Activated naive CD4-positive, alpha-beta T cell treated with anti-CD3 and anti-CD28 coated beads, Interleukin-2, amount 50 U/mL, for 72 hours (primary cell): ENCODE data around the gene MTG2. TPM values are rescaled to one million over a fixed set of nuclear protein-coding genes. Genes with fewer than 3 reads are reported as not detected.
"Not testable (repeated sequence)": the region's sequence is repeated elsewhere in the genome, so short reads cannot be mapped to it uniquely, and the experiment has no call there.

Experiments used
- ATAC-seq, 2 donors: fragments of 150-1000 bp; cut with Tn5 transposase; 2 replicates each; pipeline ENCODE4 v1.10.0; 2021; ENCODE audit warnings: mild to moderate bottlenecking in 2 of 2, moderate library complexity in 2 of 2
- DNase-seq, 2 donors: peaks; one replicate each; pipeline ENCODE4 v3.0.0; 2021 to 2022; ENCODE audit warnings: low spot score in 2 of 2
- H3K27ac Mint-ChIP-seq, 2 donors: one replicate each; pipeline ENCODE4 v1.8.0; 2022; ENCODE audit warnings: mild to moderate bottlenecking in 2 of 2, mixed read lengths in 2 of 2
- H3K36me3 Mint-ChIP-seq, 2 donors: one replicate each; pipeline ENCODE4 v1.8.0; 2022; ENCODE audit warnings: mixed read lengths in 2 of 2
- H3K9me3 Mint-ChIP-seq, 2 donors: one replicate each; pipeline ENCODE4 v1.8.0; 2022; ENCODE audit warnings: mixed read lengths in 2 of 2
- total RNA-seq, 2 donors: library from RNA; stranded (reverse); gene quantifications; one replicate each; pipeline ENCODE4 v1.2.3, GENCODE V29; 2022

MTG2 gene
- total RNA-seq, 2 donors from 2014 or later: 33.9 to 39.5 TPM

GRCh38 chr20:62142252-62143080, 40.4 kb upstream of the MTG2 start:
- peaks cover 16 to 42% of the 10 kb centered on the region in 2 donors for H3K36me3 Mint-ChIP-seq
- peak overlapping the region; percentile 91 to 97 for H3K27ac Mint-ChIP-seq
- no peaks in the 10 kb centered on the region for H3K9me3 Mint-ChIP-seq
- DNase-seq: peak in 1 of 2 donors; percentile 21
- ATAC-seq: peak in 1 of 2 donors; percentile 2

- Mint-ChIP-seq H3K27ac (peak within 1 kb of the TSS; percentile 91 to 97), H3K36me3 (peaks cover 16 to 33% of the 10 kb centered on the region in 2 donors)
- ATAC-seq: peak; percentile 77 to 88
Observed at GRCh38 chr20:62143081-62143956, 39.5 kb upstream of the MTG2 start, which contains the start of the genes PSMA7 and SS18L1. Gene PSMA7 (minus strand): TSS chr20:62143394. CDS start chr20:62143303, 91 bp downstream. Gene SS18L1 (plus strand): TSS chr20:62143769. CDS start chr20:62143821, 52 bp downstream.

GRCh38 chr20:62143957-62144825, 38.6 kb upstream of the MTG2 start:
- DNase-seq: peak; percentile 74 to 80
- peak; percentile 49 to 53 for ATAC-seq
- H3K27ac Mint-ChIP-seq: peak overlapping the region; percentile 76 to 90
- H3K9me3 Mint-ChIP-seq: no peaks in the 10 kb centered on the region
- H3K36me3 Mint-ChIP-seq: peaks cover 16 to 33% of the 10 kb centered on the region in 2 donors

More at GRCh38 chr20:62143081-62143956, 39.5 kb upstream of the MTG2 start, which contains the start of the genes PSMA7 and SS18L1:
- peak; percentile 83 to 87 for DNase-seq
- H3K9me3 Mint-ChIP-seq: no peaks in the 10 kb centered on the region

- ATAC-seq (no peak), DNase-seq (no peak)
- Mint-ChIP-seq H3K9me3 (no peaks in the 10 kb centered on the region), H3K27ac (no peak overlapping the region), H3K36me3 (peaks cover 9 to 26% of the 10 kb centered on the region in 2 donors)
Observed at GRCh38 chr20:62145688-62146018, 37.2 kb upstream of the MTG2 start.

- Mint-ChIP-seq H3K36me3 (peaks cover 6 to 22% of the 10 kb centered on the region in 2 donors), H3K27ac (no peak overlapping the region), H3K9me3 (no peaks in the 10 kb centered on the region)
- ATAC-seq (no peak), DNase-seq (no peak)
Observed at GRCh38 chr20:62146019-62146755, 36.6 kb upstream of the MTG2 start.

GRCh38 chr20:62147125-62147524, 35.7 kb upstream of the MTG2 start:
- no peak for DNase-seq
- no peak for ATAC-seq
- Mint-ChIP-seq H3K9me3 (no peaks in the 10 kb centered on the region), H3K36me3 (peaks cover 7 to 13% of the 10 kb centered on the region in 2 donors), H3K27ac (no peak overlapping the region)

GRCh38 chr20:62147528-62147927, 35.3 kb upstream of the MTG2 start:
- Mint-ChIP-seq H3K27ac (no peak overlapping the region), H3K9me3 (no peaks in the 10 kb centered on the region), H3K36me3 (peaks cover 8 to 11% of the 10 kb centered on the region in 2 donors)
- ATAC-seq (no peak), DNase-seq (no peak)

- not testable (repeated sequence) for ATAC-seq, DNase-seq, H3K9me3 Mint-ChIP-seq, H3K27ac Mint-ChIP-seq
- H3K36me3 Mint-ChIP-seq: peaks cover 11 to 17% of the 10 kb centered on the region in 2 donors
Observed at GRCh38 chr20:62148383-62148782, 34.4 kb upstream of the MTG2 start.

GRCh38 chr20:62148908-62149314, 33.9 kb upstream of the MTG2 start:
- H3K27ac Mint-ChIP-seq: no peak overlapping the region
- ATAC-seq: no peak
- peaks cover 16 to 22% of the 10 kb centered on the region in 2 donors for H3K36me3 Mint-ChIP-seq
- H3K9me3 Mint-ChIP-seq: peaks cover 0 to 4% of the 10 kb centered on the region in 2 donors
- no peak for DNase-seq

GRCh38 chr20:62149532-62150309, 33.1 kb upstream of the MTG2 start:
- H3K27ac Mint-ChIP-seq: no peak overlapping the region
- ATAC-seq (no peak), DNase-seq (no peak)
- peaks cover 13 to 30% of the 10 kb centered on the region in 2 donors for H3K36me3 Mint-ChIP-seq
- H3K9me3 Mint-ChIP-seq: peaks cover 0 to 4% of the 10 kb centered on the region in 2 donors

GRCh38 chr20:62150310-62150575, 32.6 kb upstream of the MTG2 start:
- DNase-seq (no peak), ATAC-seq (no peak)
- peaks cover 10 to 34% of the 10 kb centered on the region in 2 donors for H3K36me3 Mint-ChIP-seq
- no peak overlapping the region for H3K27ac Mint-ChIP-seq
- peaks cover 0 to 4% of the 10 kb centered on the region in 2 donors for H3K9me3 Mint-ChIP-seq

GRCh38 chr20:62151225-62151624, 31.6 kb upstream of the MTG2 start:
- no peak for DNase-seq
- no peak overlapping the region for H3K27ac Mint-ChIP-seq

GRCh38 chr20:62151835-62152364, 30.9 kb upstream of the MTG2 start:
- peaks cover 0 to 4% of the 10 kb centered on the region in 2 donors for H3K9me3 Mint-ChIP-seq
- no peak for DNase-seq
- ATAC-seq: no peak
- H3K27ac Mint-ChIP-seq: no peak overlapping the region
- peaks cover 8 to 34% of the 10 kb centered on the region in 2 donors for H3K36me3 Mint-ChIP-seq

More at GRCh38 chr20:62151225-62151624, 31.6 kb upstream of the MTG2 start:
- Mint-ChIP-seq H3K9me3 (peaks cover 0 to 4% of the 10 kb centered on the region in 2 donors), H3K36me3 (peaks cover 8 to 34% of the 10 kb centered on the region in 2 donors)
- no peak for ATAC-seq

- Mint-ChIP-seq H3K27ac (no peak overlapping the region), H3K9me3 (peaks cover 0 to 4% of the 10 kb centered on the region in 2 donors), H3K36me3 (peaks cover 8 to 34% of the 10 kb centered on the region in 2 donors)
- DNase-seq: no peak
- ATAC-seq: no peak
Observed at GRCh38 chr20:62155428-62156253, 27.2 kb upstream of the MTG2 start.
